ENCODE data around the gene MED13L. TPM values are rescaled to one million over a fixed set of nuclear protein-coding genes. Genes with fewer than 3 reads are reported as not detected.

MED13L gene
- total RNA-seq, 1 experiment from 2014 or later, result 89.0 TPM

- H3K27ac Mint-ChIP-seq (ENCODE audit: unreplicated experiment), result no peak overlapping the region
- H3K4me1 Mint-ChIP-seq (ENCODE audit: low read depth, unreplicated experiment), result peaks cover 27% of the 10 kb centered on the region
- peaks cover 12% of the 10 kb centered on the region for H3K36me3 Mint-ChIP-seq (ENCODE audit: insufficient read depth, unreplicated experiment)
- intact Hi-C loops (cut with micrococcal nuclease; ENCODE audit: unreplicated experiment), result no loop called here
- peaks cover 2% of the 10 kb centered on the region for H3K9me3 Mint-ChIP-seq (ENCODE audit: low read depth, unreplicated experiment)
- no TSS peak for BruUV-seq (replicated peaks)
- CTCF ChIA-PET, result interaction anchor here (0.6 to 0.8 kb wide), 2 partner anchors 10 to 178 kb away, joined by 3 read pairs; no protein-coding TSS in a partner anchor
- no peak for TF ChIP-seq CTCF (IDR thresholded peaks at IDR 0.05; ENCODE audit: unreplicated experiment)
- no peak for DNase-seq
- H3K27me3 Mint-ChIP-seq (ENCODE audit: unreplicated experiment), result no peaks in the 10 kb centered on the region
- H3K4me3 Mint-ChIP-seq (ENCODE audit: low read depth, unreplicated experiment), result no peak overlapping the region
Observed at GRCh38 chr12:116248433-116248832, 29.1 kb downstream of the MED13L start.

- peaks cover 35% of the 10 kb centered on the region for H3K4me1 Mint-ChIP-seq (ENCODE audit: low read depth, unreplicated experiment)
- intact Hi-C loops (cut with micrococcal nuclease; ENCODE audit: unreplicated experiment), result no loop called here
- no peaks in the 10 kb centered on the region for H3K27me3 Mint-ChIP-seq (ENCODE audit: unreplicated experiment)
- no peak overlapping the region for H3K27ac Mint-ChIP-seq (ENCODE audit: unreplicated experiment)
- TF ChIP-seq CTCF (IDR thresholded peaks at IDR 0.05; ENCODE audit: unreplicated experiment), result no peak
- peaks cover 12% of the 10 kb centered on the region for H3K36me3 Mint-ChIP-seq (ENCODE audit: insufficient read depth, unreplicated experiment)
- BruUV-seq (replicated peaks), result no TSS peak
- no peak overlapping the region for H3K4me3 Mint-ChIP-seq (ENCODE audit: low read depth, unreplicated experiment)
- CTCF ChIA-PET, result no interaction called here
- no peak for DNase-seq
- peaks cover 2% of the 10 kb centered on the region for H3K9me3 Mint-ChIP-seq (ENCODE audit: low read depth, unreplicated experiment)
Observed at GRCh38 chr12:116247377-116247776, 30.1 kb downstream of the MED13L start.

- peaks cover 9% of the 10 kb centered on the region for H3K36me3 Mint-ChIP-seq (ENCODE audit: insufficient read depth, unreplicated experiment)
- peaks cover 2% of the 10 kb centered on the region for H3K9me3 Mint-ChIP-seq (ENCODE audit: low read depth, unreplicated experiment)
- DNase-seq, result no peak
- H3K27ac Mint-ChIP-seq (ENCODE audit: unreplicated experiment), result no peak overlapping the region
- intact Hi-C loops (cut with micrococcal nuclease; ENCODE audit: unreplicated experiment), result no loop called here
- TF ChIP-seq CTCF (IDR thresholded peaks at IDR 0.05; ENCODE audit: unreplicated experiment), result no peak
- CTCF ChIA-PET, result no interaction called here
- H3K4me3 Mint-ChIP-seq (ENCODE audit: low read depth, unreplicated experiment), result no peak overlapping the region
- H3K27me3 Mint-ChIP-seq (ENCODE audit: unreplicated experiment), result no peaks in the 10 kb centered on the region
- peaks cover 35% of the 10 kb centered on the region for H3K4me1 Mint-ChIP-seq (ENCODE audit: low read depth, unreplicated experiment)
- BruUV-seq (replicated peaks), result no TSS peak
Observed at GRCh38 chr12:116246490-116247179, 30.9 kb downstream of the MED13L start.

GRCh38 chr12:116245189-116245588 is 32.3 kb downstream of the MED13L start:
- TF ChIP-seq CTCF (IDR thresholded peaks at IDR 0.05; ENCODE audit: unreplicated experiment), result no peak
- CTCF ChIA-PET, result interaction anchor here (0.6 to 0.9 kb wide), 3 partner anchors 16 to 961 kb away, joined by 3 to 5 read pairs (median 4); no protein-coding TSS in a partner anchor
- no peaks in the 10 kb centered on the region for H3K27me3 Mint-ChIP-seq (ENCODE audit: unreplicated experiment)
- no TSS peak for BruUV-seq (replicated peaks)
- peaks cover 2% of the 10 kb centered on the region for H3K9me3 Mint-ChIP-seq (ENCODE audit: low read depth, unreplicated experiment)
- H3K4me1 Mint-ChIP-seq (ENCODE audit: low read depth, unreplicated experiment), result peaks cover 35% of the 10 kb centered on the region
- H3K36me3 Mint-ChIP-seq (ENCODE audit: insufficient read depth, unreplicated experiment), result peaks cover 8% of the 10 kb centered on the region
- no peak overlapping the region for H3K27ac Mint-ChIP-seq (ENCODE audit: unreplicated experiment)
- no peak overlapping the region for H3K4me3 Mint-ChIP-seq (ENCODE audit: low read depth, unreplicated experiment)
- intact Hi-C loops (cut with micrococcal nuclease; ENCODE audit: unreplicated experiment), result no loop called here
- DNase-seq, result no peak
